ENCODE data around the gene PODN.

DNA sequence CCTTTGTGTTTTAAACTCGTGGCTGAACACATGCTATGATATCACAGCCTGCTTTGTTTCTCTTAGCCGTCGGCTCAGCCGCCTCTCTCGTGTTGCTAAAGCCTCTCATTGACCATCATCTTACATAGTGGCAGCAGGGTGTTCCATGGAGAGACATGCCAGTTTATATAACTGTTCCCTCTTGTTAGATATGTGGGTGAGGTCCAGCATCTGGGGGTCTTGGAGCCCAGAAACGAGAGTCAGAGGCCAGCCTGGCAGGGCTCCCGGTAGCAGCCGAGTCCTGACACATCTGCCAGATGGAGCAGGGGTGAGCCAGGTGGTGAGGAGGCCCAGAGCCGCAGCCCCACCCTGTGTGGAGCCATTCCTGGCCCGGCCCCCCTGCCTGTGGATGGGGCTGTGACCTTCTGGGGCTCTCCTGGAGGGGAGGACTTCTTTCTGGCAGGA is 11.9 kb downstream of the PODN start:
- TF ChIP-seq, protein P1, sequence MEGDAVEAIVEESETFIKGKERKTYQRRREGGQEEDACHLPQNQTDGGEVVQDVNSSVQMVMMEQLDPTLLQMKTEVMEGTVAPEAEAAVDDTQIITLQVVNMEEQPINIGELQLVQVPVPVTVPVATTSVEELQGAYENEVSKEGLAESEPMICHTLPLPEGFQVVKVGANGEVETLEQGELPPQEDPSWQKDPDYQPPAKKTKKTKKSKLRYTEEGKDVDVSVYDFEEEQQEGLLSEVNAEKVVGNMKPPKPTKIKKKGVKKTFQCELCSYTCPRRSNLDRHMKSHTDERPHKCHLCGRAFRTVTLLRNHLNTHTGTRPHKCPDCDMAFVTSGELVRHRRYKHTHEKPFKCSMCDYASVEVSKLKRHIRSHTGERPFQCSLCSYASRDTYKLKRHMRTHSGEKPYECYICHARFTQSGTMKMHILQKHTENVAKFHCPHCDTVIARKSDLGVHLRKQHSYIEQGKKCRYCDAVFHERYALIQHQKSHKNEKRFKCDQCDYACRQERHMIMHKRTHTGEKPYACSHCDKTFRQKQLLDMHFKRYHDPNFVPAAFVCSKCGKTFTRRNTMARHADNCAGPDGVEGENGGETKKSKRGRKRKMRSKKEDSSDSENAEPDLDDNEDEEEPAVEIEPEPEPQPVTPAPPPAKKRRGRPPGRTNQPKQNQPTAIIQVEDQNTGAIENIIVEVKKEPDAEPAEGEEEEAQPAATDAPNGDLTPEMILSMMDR (IDR thresholded peaks at IDR 0.05) = no peak
- no peak for TF ChIP-seq POLR2A (IDR thresholded peaks at IDR 0.05)

Data from tibial nerve (tissue), 3 donors.